IMR-90 (cell line): Measurements from ENCODE around the gene MRPS33.

Experiments used
- CTCF ChIP-seq: conservative IDR thresholded peaks from 2 replicates; pipeline ENCODE4 v1.5.1; 2012; ENCODE audit warnings: mild to moderate bottlenecking, low read depth, low read length, improper control_type of control experiment
- FOS ChIP-seq: fragments of 150-350 bp; IDR thresholded peaks from 2 replicates; pipeline ENCODE4 v1.6.1; 2016; ENCODE audit warnings: low read depth, low read length
- MAZ ChIP-seq: IDR thresholded peaks from 2 replicates; pipeline ENCODE4 v1.6.1; 2012; ENCODE audit warnings: low read depth, mild to moderate bottlenecking, low read length, improper control_type of control experiment, moderate library complexity, borderline replicate concordance
- MXI1 ChIP-seq: IDR thresholded peaks from 2 replicates; pipeline ENCODE4 v1.6.1; 2012; ENCODE audit warnings: low read depth, mild to moderate bottlenecking, low read length, moderate library complexity, borderline replicate concordance
- POLR2A ChIP-seq: IDR thresholded peaks from 2 replicates; pipeline ENCODE4 v1.6.1; 2012; ENCODE audit warnings: mild to moderate bottlenecking, low read depth, low read length
- RAD21 ChIP-seq: IDR thresholded peaks from 2 replicates; pipeline ENCODE4 v1.6.1; 2012; ENCODE audit warnings: low read length, improper control_type of control experiment
- TF ChIP-seq, protein P1 (sequence below): fragments of 150-350 bp; IDR thresholded peaks from 2 replicates; pipeline ENCODE4 v1.6.1; 2016; ENCODE audit warnings: low read depth, mild to moderate bottlenecking, low read length, moderate library complexity, borderline replicate concordance
- TF ChIP-seq, protein P2 (sequence below): fragments of 150-350 bp; IDR thresholded peaks from 2 replicates; pipeline ENCODE4 v1.6.1; 2017; ENCODE audit warnings: mild to moderate bottlenecking, antibody characterized with exemption, low read length, low read depth

DNA sequence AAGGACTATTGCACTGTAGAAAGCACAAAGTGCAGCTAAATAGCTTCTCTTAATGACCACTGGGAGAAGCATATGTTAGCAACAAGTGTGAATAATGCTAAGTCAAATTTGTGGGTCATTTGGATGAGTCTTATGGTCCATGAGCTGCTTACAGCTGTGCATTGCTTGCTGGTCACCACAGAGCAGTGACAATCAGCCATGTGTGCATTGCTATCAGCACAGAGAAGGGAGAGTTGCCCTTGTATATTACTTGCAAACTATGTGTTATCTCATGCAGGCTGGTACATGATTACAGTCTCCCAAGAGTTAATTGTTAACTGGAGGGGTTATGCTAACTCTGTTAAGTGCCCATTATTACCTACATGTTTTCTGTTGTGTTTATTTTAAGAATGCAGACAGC lies 25.7 kb downstream of the MRPS33 start:
- TF ChIP-seq RAD21 = no peak
- no peak for TF ChIP-seq POLR2A
- no peak for TF ChIP-seq CTCF
- TF ChIP-seq, protein P1, sequence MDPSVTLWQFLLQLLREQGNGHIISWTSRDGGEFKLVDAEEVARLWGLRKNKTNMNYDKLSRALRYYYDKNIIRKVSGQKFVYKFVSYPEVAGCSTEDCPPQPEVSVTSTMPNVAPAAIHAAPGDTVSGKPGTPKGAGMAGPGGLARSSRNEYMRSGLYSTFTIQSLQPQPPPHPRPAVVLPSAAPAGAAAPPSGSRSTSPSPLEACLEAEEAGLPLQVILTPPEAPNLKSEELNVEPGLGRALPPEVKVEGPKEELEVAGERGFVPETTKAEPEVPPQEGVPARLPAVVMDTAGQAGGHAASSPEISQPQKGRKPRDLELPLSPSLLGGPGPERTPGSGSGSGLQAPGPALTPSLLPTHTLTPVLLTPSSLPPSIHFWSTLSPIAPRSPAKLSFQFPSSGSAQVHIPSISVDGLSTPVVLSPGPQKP = no peak
- no peak for TF ChIP-seq FOS
- TF ChIP-seq MXI1 = no peak
- TF ChIP-seq, protein P2, sequence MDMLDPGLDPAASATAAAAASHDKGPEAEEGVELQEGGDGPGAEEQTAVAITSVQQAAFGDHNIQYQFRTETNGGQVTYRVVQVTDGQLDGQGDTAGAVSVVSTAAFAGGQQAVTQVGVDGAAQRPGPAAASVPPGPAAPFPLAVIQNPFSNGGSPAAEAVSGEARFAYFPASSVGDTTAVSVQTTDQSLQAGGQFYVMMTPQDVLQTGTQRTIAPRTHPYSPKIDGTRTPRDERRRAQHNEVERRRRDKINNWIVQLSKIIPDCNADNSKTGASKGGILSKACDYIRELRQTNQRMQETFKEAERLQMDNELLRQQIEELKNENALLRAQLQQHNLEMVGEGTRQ = no peak
- no peak for TF ChIP-seq MAZ
